SU-DHL-6 (cell line): ENCODE results near the gene PFDN1.

Experiments used
- EZH2phosphoT487 ChIP-seq: fragments of 200-600 bp; sonication (generic), shearing (Covaris generic); conservative IDR thresholded peaks from 2 replicates; pipeline ENCODE4 v1.6.1; 2018; ENCODE audit warnings: mild to moderate bottlenecking, antibody characterized with exemption, low read length, moderate library complexity, mixed read lengths
- TF ChIP-seq, protein P1 (sequence below): fragments of 200-600 bp; sonication (generic); IDR thresholded peaks from one replicate; pipeline ENCODE4 v1.5.1; 2017; ENCODE audit warnings: antibody characterized with exemption, mild to moderate bottlenecking, low read length, moderate library complexity; ENCODE audit not compliant: insufficient read depth, poor library complexity, severe bottlenecking

DNA sequence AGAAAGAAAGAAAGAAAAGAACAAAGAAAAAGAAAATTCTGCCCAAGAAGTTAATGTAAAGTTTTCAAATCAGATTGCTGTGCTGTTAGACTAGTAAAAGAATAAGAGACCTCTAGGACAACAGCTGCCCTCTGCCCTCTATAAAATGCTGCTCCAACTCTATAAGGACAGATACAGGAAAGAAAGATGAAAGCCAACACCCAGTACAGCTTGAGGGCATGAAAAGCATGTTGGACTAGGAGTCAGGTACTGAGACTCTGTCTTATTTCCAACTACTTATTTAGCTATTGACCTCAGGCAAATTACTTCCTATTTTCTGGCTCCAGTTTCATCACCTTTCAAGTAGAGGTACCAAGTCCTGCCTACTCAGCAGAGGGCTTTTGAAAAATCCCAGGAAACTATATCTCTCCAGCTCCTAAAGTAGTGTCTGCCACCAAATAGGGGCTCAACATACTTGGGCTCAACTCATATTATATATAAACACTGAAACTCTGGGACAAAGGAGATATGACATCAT lies 37.8 kb upstream of the PFDN1 start:
- no peak for TF ChIP-seq EZH2phosphoT487
- TF ChIP-seq, protein P1, sequence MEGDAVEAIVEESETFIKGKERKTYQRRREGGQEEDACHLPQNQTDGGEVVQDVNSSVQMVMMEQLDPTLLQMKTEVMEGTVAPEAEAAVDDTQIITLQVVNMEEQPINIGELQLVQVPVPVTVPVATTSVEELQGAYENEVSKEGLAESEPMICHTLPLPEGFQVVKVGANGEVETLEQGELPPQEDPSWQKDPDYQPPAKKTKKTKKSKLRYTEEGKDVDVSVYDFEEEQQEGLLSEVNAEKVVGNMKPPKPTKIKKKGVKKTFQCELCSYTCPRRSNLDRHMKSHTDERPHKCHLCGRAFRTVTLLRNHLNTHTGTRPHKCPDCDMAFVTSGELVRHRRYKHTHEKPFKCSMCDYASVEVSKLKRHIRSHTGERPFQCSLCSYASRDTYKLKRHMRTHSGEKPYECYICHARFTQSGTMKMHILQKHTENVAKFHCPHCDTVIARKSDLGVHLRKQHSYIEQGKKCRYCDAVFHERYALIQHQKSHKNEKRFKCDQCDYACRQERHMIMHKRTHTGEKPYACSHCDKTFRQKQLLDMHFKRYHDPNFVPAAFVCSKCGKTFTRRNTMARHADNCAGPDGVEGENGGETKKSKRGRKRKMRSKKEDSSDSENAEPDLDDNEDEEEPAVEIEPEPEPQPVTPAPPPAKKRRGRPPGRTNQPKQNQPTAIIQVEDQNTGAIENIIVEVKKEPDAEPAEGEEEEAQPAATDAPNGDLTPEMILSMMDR, result no peak
